ENCODE measurements around the gene ATP2C2.

The ATP2C2 gene

GRCh38 chr16:84366208-84366607 lies 2.1 kb upstream of the ATP2C2 start:
- no peak for DNase-seq (ENCODE audit: low read depth in 2 of 2, low spot score in 1 of 2)

- no peak for DNase-seq (ENCODE audit: low read depth in 2 of 2, low spot score in 1 of 2)
Observed at GRCh38 chr16:84367297-84367680, 1.0 kb upstream of the ATP2C2 start.

- no peak for DNase-seq (ENCODE audit: low read depth in 2 of 2, low spot score in 1 of 2)
Observed at GRCh38 chr16:84367750-84368307, 509 bp upstream of the ATP2C2 start.

DNA sequence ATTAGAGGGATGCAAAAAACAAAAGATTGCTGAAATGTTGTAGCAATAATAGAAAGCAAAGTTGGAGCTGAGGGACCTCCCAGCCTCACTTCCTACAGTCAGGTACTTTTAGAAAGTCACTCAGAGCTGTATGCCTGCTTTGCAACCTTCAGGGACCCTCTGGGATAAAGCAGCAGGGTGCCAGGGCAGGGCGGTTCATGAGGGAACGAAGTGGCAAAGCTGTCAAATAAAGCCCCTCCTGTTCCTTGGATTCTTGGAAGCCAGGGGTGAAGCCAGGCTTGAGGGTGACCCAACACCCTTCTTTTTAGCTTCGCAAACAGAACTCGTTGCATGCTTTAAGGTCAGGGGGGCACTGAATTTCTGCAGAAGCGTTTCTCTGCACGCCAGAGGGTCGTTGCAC lies 767 bp downstream of the ATP2C2 start:
- DNase-seq (ENCODE audit: low read depth in 2 of 2, low spot score in 1 of 2) = no peak

DNA sequence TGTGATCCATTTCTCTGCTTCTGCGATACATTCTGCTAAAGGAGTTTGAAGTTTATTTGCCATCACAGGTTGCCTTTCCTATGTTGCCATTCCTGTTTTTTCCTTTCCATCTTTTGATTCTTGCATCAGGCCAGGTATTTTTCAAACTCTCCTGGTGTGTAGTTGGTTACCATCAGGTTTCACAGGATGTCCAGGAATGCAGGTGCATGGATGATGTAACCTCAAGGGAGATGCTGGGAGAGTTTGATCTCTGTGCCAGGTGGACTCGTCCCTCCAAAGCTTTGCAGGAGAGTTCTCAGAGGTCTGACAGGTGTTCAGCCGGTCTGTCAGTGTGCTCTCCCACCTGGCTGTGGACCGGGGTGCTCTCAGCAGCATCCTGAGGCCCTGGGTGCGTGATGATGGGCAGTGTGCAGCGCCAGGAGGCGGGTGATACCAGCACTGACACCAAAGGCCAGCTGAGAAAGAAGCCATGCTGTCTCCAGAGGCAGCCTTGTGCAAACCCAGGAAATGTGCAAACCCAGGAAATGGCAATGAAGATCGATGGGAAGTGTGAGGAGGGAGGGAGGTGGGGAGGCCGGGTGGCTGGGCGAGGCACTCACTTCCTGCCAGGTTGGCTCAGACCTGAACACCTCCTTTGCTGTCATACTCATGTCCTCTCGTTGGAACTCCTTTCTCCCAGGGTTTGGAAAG lies 1.7 kb downstream of the ATP2C2 start:
- DNase-seq (ENCODE audit: low read depth in 2 of 2, low spot score in 1 of 2) = no peak

DNA sequence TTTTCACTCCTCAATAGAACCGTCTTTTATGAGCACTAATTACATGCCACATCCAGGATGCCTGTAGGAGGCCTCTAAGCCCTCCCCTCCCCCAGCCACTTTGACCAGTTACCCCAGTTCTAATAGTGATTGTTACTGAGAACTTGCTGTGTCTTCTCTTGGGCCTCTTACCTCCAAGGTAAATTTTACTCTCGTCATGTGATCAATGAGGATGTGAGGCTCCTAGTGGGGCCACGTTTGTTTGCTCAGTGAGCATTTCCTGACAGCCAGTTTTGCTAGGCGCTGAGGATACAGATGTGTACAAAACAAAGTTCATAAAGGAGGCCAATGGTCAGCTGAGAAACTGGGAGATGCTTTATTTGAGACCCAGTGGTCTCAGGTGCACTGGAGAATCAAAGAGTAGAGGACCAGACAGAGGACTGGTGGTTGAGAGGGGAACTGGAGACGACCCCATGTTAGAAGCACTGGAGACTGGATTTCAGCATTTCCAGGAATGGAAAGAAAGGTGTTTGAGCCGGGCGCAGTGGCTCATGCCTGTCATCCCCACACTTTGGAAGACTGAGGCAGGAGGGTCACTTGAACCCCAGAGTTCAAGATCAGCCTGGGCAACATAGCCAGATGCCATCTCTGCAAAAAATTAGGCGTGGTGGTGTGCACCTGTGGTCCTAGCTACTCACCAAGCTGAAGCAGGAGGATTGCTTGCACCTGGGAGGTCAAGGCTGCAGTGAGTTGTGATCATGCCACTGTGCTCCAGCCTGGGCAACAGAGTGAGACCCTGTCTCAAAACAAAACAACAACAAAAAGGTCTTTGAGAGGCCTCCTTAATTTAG lies 2.6 kb downstream of the ATP2C2 start:
- DNase-seq (ENCODE audit: low read depth in 2 of 2, low spot score in 1 of 2) = no peak

- DNase-seq (ENCODE audit: low read depth in 2 of 2, low spot score in 1 of 2) = no peak
Observed at GRCh38 chr16:84371553-84371865, 3.2 kb downstream of the ATP2C2 start.

DNA sequence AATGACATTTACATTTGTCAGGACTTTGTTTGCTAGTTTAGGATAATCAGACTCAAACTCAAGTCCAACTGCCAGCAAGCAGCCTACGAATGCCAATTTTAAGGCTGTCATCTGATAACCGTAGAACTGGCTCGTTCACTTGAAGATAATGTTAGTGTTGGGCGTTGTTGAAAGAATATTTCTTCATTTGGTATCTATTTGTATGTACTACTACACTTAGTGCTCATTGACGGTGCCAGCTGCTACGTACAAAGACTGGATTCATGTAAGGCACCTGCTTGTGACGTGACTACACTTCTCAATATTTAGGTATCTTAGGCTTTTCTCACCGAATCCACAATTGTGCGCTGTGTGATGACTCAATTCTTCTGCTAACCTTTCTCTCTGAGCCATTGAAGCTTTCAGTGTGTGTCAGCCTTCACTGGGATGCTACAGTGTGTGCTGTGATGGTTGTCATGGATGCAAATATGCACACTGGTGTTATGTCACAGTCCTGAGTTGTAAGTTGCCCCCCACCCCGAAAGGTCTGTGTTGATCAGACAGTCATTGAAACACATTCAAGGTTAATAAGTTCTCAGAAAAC lies 5.7 kb downstream of the ATP2C2 start:
- DNase-seq (ENCODE audit: low read depth in 2 of 2, low spot score in 1 of 2) = no peak

DNA sequence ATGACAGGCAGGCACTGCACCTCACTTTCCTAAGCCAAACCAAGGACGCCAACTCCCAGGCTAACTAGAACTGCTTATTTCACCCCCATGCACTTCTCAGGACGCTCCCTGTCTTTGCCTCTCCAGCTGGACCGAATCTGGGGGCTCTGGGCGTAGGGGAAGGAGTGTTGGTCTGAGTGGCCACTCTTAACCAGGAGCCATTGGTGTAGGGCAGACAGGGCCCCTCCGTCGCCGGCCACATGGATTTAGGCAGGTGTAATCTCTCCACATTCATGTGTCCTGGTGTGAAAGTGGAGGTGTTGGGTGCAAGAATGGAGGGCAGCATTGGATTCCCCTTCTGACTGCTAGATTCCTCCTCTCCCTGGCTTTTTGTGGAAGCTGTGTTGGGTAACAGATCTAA lies 9.8 kb downstream of the ATP2C2 start:
- DNase-seq (ENCODE audit: low read depth in 2 of 2, low spot score in 1 of 2) = no peak

- DNase-seq (ENCODE audit: low read depth in 2 of 2, low spot score in 1 of 2) = no peak
Observed at GRCh38 chr16:84378567-84378966, 10.2 kb downstream of the ATP2C2 start.

DNA sequence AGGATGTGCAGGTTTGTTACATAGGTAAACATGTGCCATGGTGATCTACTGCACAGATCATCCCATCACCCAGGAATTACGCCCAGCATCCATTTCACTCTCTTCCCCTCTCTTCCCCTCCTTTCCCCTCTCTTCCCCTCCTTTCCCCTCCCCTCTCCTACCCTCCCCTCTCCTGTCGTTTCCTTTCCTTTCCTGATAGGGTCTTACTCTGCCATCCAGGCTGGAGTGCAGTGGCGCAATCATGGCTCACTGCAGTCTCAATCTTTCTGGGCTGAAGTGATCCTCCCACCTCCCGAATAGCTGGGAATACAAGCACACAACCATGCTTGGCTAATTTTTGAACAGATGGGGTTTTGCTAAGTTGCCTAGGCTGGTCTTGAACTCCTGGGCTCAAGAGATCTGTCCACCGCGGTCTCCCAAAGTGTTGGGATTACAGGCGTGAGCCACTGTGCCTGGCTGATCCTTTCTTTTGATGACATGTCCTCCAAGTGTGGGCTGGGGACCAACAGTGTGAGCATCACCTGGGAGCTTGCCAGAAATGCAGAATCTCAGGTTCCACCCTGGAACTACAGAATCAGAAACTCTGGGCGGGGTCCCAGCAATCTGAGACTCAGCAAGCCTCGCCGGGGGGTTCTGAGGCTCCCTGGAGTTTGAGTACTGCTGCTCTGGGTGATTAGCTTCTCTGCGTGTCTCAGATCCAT lies 10.8 kb downstream of the ATP2C2 start:
- DNase-seq (ENCODE audit: low read depth in 2 of 2, low spot score in 1 of 2) = no peak

DNA sequence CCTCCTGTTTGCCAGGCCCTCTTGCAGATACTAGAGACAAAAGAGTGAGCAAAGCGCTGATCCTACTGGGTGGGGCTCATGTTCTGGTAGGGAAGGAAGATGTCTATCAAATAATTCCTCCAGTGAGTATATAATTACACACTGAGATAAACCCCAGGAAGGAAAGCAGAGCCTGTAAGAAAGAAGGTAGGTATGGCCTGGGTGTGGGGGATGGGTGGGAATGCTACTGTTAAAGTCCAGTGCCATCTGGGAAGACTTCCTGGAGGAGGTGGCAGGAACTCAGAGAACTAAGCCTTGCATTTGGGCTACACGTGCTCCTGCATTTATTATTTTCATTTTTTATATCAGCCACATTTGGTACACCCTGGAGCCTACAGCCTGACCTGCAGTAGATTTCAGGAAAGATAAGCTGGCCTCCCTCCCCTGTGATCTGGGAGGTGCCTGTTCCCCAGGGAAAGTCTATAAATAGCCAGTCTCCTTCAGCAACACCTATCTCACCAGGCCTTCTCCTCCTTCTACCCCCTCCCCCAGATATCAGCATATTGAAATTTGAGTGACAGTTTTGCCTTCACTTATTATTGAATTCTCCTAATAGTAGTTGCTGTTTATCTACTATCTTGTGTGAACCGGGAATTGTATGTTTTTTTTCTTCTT lies 11.5 kb downstream of the ATP2C2 start:
- DNase-seq (ENCODE audit: low read depth in 2 of 2, low spot score in 1 of 2) = no peak

GRCh38 chr16:84380405-84380804 lies 12.1 kb downstream of the ATP2C2 start:
- DNase-seq (ENCODE audit: low read depth in 2 of 2, low spot score in 1 of 2) = no peak

GRCh38 chr16:84382396-84382795 lies 14.1 kb downstream of the ATP2C2 start:
- no peak for DNase-seq (ENCODE audit: low read depth in 2 of 2, low spot score in 1 of 2)

DNA sequence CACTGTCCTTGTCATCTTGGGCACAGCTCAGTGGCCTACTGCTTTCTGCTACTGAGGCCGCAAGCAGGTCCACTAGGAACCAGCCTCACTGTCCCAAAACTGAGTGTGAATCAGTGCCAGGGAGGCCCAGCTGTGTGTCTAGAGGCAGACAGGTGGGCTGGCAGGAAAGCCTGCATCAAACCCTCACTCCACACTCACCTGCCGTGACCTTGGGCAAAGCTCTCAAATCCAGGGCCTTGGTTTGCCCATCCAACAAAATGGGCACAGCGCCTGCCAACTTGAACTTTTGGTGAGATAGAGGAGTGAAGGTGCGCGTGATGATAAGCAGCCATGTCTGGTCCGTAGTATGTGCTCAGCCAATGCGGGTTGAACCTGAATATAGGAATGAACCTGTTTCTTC lies 14.8 kb downstream of the ATP2C2 start:
- DNase-seq (ENCODE audit: low read depth in 2 of 2, low spot score in 1 of 2) = no peak

DNA sequence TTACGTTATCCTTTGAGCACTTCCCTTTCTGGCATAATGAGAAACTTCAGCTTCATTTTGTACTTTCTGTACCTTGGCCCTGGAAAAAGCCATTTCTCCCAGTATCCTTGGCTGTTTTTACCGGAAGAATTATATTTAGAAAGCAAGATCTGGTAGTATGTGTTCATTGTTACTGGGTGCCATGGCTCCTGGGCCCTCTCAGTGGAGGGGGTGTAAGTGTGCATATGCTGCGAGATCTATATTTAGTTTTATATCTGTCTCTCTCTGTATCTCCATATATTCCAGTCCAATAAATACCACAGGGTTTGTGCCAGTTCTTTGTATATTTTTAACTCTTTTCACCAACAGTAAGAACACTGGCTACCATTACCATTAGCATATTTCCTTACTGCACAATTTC lies 17.7 kb downstream of the ATP2C2 start:
- no peak for DNase-seq (ENCODE audit: low read depth in 2 of 2, low spot score in 1 of 2)

- DNase-seq (ENCODE audit: low read depth in 2 of 2, low spot score in 1 of 2) = no peak
Observed at GRCh38 chr16:84387021-84387420, 18.7 kb downstream of the ATP2C2 start.

GRCh38 chr16:84390131-84390785 lies 21.9 kb downstream of the ATP2C2 start:
- DNase-seq (ENCODE audit: low read depth in 2 of 2, low spot score in 1 of 2) = no peak

DNA sequence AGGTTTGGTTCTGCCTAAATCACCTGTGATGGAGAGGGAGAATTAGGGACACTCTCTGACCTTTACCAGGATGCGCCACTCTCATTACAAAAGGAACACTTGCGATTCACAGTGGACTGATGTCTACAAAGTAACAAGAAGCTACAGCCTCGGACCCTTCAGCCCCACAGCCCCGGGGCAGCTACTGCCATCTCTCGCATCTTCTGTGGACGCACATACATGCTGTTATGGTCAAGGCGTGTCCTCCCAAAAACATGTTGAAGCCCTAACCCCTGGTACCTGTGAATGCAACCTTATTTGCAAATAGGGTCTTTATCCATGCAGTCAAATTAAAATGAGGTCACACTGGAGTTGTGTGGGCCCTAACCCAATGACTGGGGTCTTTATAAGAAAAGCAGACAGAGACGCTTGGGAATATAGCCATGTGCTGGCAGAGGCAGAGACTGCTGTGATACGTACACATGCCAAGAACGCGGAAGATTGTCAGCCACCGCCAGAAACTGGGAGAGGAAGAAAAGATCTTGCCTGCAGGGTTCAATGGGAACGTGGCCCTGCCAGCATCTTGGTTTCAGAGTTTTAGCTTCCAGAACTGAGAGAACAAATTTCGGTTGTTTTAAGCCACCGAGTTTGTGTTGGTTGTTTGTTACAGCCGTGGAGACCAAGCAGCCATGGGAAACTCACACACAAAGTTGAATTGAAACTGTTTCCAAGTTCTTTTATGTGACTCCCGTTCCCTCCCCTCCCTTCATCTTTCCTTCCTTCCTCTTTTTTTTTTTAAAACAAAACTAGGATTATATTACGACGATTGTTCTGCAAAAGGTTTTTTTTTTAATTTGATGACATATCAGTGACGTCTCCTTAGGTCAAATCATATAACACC lies 23.1 kb downstream of the ATP2C2 start:
- no peak for DNase-seq (ENCODE audit: low read depth in 2 of 2, low spot score in 1 of 2)

- DNase-seq (ENCODE audit: low read depth in 2 of 2, low spot score in 1 of 2) = no peak
Observed at GRCh38 chr16:84392031-84392360, 23.7 kb downstream of the ATP2C2 start.

Data from stimulated activated CD8-positive, alpha-beta memory T cell treated with anti-CD3 and anti-CD28 coated beads, Interleukin-4, amount 100 ng/mL, for 1 hour (primary cell).